ENCODE measurements around the gene LCLAT1. TPM values are rescaled to one million over a fixed set of nuclear protein-coding genes. Genes with fewer than 3 reads are reported as not detected.

The LCLAT1 gene
- polyA plus RNA-seq = 10 to 100 TPM in 2 of 4 donors, 1 to 10 TPM in 2; 1.6 to 18.3 (median 7.1) TPM
- long read RNA-seq, donor 1 = 0 reads
- long read RNA-seq, donor 2 = 0 reads
- long read RNA-seq, donor 3, full-length matches to known transcripts = 1 of 1 reads
- long read RNA-seq, donor 3, partial matches to known transcripts = 0 of 1 reads
- long read RNA-seq, donor 3, other reads (novel, unspliced or antisense) = 0 of 1 reads
- long read RNA-seq, donor 4 = 0 reads
- long read RNA-seq, donor 5 = 0 reads
- long read RNA-seq, donor 6, full-length matches to known transcripts = 5 of 5 reads
- long read RNA-seq, donor 6, partial matches to known transcripts = 0 of 5 reads
- long read RNA-seq, donor 6, other reads (novel, unspliced or antisense) = 0 of 5 reads
- long read RNA-seq, donor 7 = 0 reads
- long read RNA-seq, donor 8 = 0 reads
- long read RNA-seq, donor 9, full-length matches to known transcripts = 1 of 1 reads
- long read RNA-seq, donor 9, partial matches to known transcripts = 0 of 1 reads
- long read RNA-seq, donor 9, other reads (novel, unspliced or antisense) = 0 of 1 reads
- long read RNA-seq, donor 10, full-length matches to known transcripts = 1 of 1 reads
- long read RNA-seq, donor 10, partial matches to known transcripts = 0 of 1 reads
- long read RNA-seq, donor 10, other reads (novel, unspliced or antisense) = 0 of 1 reads

GRCh38 chr2:30447149-30448045, at the start of gene LCLAT1:
Gene LCLAT1, plus strand, starts transcription at chr2:30447246. Its CDS starts 78,345 bp downstream, at chr2:30525591.
- Histone ChIP-seq H3K9me3 (ENCODE audit: control insufficient read depth in 2 of 2, insufficient read depth in 1 of 2, low read depth in 1 of 2, low read length in 1 of 2) (no peaks in the 10 kb centered on the region), H3K4me1 (ENCODE audit: control insufficient read depth in 3 of 3, insufficient read depth in 2 of 3, low read depth in 1 of 3, low read length in 2 of 3) (peaks cover 4 to 19% (median 4%) of the 10 kb centered on the region in 3 donors), H3K36me3 (ENCODE audit: control insufficient read depth in 3 of 3, insufficient read depth in 2 of 3, low read depth in 1 of 3, low read length in 3 of 3) (no peaks in the 10 kb centered on the region), H3K4me3 (ENCODE audit: low read depth in 1 of 3, low read length in 3 of 3) (peak within 1 kb of the TSS; percentile 71 to 87 (median 74)), H3K27me3 (ENCODE audit: control insufficient read depth in 3 of 3, insufficient read depth in 3 of 3, low read length in 3 of 3) (no peaks in the 10 kb centered on the region), H3K27ac (ENCODE audit: low read depth in 1 of 3, low read length in 2 of 3) (peak within 1 kb of the TSS; percentile 63 to 85 (median 76))
- FAIRE-seq (no peak), DNase-seq (peak; percentile 82 to 94)
- WGBS, 3 donors = 1 to 3% (median 1%) methylated on average over 64 to 83 of the region's 83 CpGs

DNA sequence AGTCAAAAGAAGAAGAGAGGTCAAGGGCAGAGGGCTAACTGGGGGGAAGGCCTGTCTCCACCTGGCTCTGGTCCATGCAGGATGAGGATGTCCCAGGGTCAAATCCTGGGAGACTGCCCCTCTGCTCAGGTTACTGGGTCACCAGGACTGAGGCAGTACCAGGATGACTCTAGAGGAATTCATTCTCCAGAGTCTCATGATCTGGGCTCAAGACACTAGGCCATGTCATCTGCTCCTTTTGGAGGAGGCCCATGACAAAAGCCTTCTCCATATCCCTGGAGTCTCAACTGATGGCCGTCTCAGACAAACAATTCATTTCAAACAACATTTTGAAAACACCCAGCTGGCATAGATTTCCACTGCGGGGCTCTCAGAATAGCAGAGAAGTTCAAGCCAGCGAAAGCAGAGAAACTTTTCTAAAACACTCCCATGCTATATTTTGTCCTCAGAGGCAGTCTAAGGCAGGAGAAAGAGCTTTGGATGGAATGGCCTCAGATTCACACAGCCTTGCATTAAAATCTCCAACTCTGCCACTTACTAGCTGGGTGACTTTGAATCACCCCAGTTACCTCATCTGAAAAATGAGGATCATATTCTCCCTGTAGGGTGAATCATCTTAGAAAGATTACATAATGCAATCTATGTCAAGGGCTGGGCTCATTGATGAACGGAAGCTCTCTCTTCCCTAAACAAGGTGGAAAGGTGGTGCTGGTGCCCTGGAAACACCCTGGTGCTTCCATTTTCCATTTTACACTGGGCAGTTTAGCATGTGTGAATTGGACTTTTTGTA, 48.8 kb upstream of the LCLAT1 start:
- WGBS, 3 donors = 68 to 87% (median 81%) methylated on average over 4 of the region's 4 CpGs
- FAIRE-seq = no peak

GRCh38 chr2:30400151-30400954, 46.7 kb upstream of the LCLAT1 start:
- 88 to 93% (median 91%) methylated on average over 11 of the region's 11 CpGs for WGBS, 3 donors
- no peak for FAIRE-seq
- H3K27ac ChIP-seq (ENCODE audit: low read depth in 1 of 3, low read length in 2 of 3) = no peak overlapping the region

More for the DNA sequence above, 48.8 kb upstream of the LCLAT1 start:
- Histone ChIP-seq H3K36me3 (ENCODE audit: control insufficient read depth in 3 of 3, insufficient read depth in 2 of 3, low read depth in 1 of 3, low read length in 3 of 3) (no peaks in the 10 kb centered on the region), H3K4me1 (ENCODE audit: control insufficient read depth in 3 of 3, insufficient read depth in 2 of 3, low read depth in 1 of 3, low read length in 2 of 3) (peaks cover 0 to 14% (median 0%) of the 10 kb centered on the region in 3 donors), H3K27ac (ENCODE audit: low read depth in 1 of 3, low read length in 2 of 3) (no peak overlapping the region), H3K4me3 (ENCODE audit: low read depth in 1 of 3, low read length in 3 of 3) (no peak overlapping the region), H3K27me3 (ENCODE audit: control insufficient read depth in 3 of 3, insufficient read depth in 3 of 3, low read length in 3 of 3) (no peaks in the 10 kb centered on the region), H3K9me3 (ENCODE audit: control insufficient read depth in 2 of 2, insufficient read depth in 1 of 2, low read depth in 1 of 2, low read length in 1 of 2) (no peaks in the 10 kb centered on the region)
- DNase-seq = no peak

GRCh38 chr2:30402441-30403182, 44.4 kb upstream of the LCLAT1 start:
- Histone ChIP-seq H3K27me3 (ENCODE audit: control insufficient read depth in 3 of 3, insufficient read depth in 3 of 3, low read length in 3 of 3) (no peaks in the 10 kb centered on the region), H3K4me3 (ENCODE audit: low read depth in 1 of 3, low read length in 3 of 3) (no peak overlapping the region), H3K36me3 (ENCODE audit: control insufficient read depth in 3 of 3, insufficient read depth in 2 of 3, low read depth in 1 of 3, low read length in 3 of 3) (no peaks in the 10 kb centered on the region), H3K9me3 (ENCODE audit: control insufficient read depth in 2 of 2, insufficient read depth in 1 of 2, low read depth in 1 of 2, low read length in 1 of 2) (no peaks in the 10 kb centered on the region), H3K27ac (ENCODE audit: low read depth in 1 of 3, low read length in 2 of 3) (no peak overlapping the region), H3K4me1 (ENCODE audit: control insufficient read depth in 3 of 3, insufficient read depth in 2 of 3, low read depth in 1 of 3, low read length in 2 of 3) (peaks cover 0 to 23% (median 9%) of the 10 kb centered on the region in 3 donors)
- DNase-seq (no peak), FAIRE-seq (no peak)
- WGBS, 3 donors = 65 to 69% (median 68%) methylated on average over 5 of the region's 5 CpGs

More at GRCh38 chr2:30400151-30400954, 46.7 kb upstream of the LCLAT1 start:
- no peak for DNase-seq
- no peaks in the 10 kb centered on the region for H3K36me3 ChIP-seq (ENCODE audit: control insufficient read depth in 3 of 3, insufficient read depth in 2 of 3, low read depth in 1 of 3, low read length in 3 of 3)
- no peaks in the 10 kb centered on the region for H3K9me3 ChIP-seq (ENCODE audit: control insufficient read depth in 2 of 2, insufficient read depth in 1 of 2, low read depth in 1 of 2, low read length in 1 of 2)
- H3K27me3 ChIP-seq (ENCODE audit: control insufficient read depth in 3 of 3, insufficient read depth in 3 of 3, low read length in 3 of 3) = no peaks in the 10 kb centered on the region
- peaks cover 0 to 22% (median 6%) of the 10 kb centered on the region in 3 donors for H3K4me1 ChIP-seq (ENCODE audit: control insufficient read depth in 3 of 3, insufficient read depth in 2 of 3, low read depth in 1 of 3, low read length in 2 of 3)
- no peak overlapping the region for H3K4me3 ChIP-seq (ENCODE audit: low read depth in 1 of 3, low read length in 3 of 3)

GRCh38 chr2:30403592-30404312, 43.3 kb upstream of the LCLAT1 start:
- Histone ChIP-seq H3K4me1 (ENCODE audit: control insufficient read depth in 3 of 3, insufficient read depth in 2 of 3, low read depth in 1 of 3, low read length in 2 of 3) (peaks cover 0 to 33% (median 12%) of the 10 kb centered on the region in 3 donors), H3K27me3 (ENCODE audit: control insufficient read depth in 3 of 3, insufficient read depth in 3 of 3, low read length in 3 of 3) (no peaks in the 10 kb centered on the region), H3K27ac (ENCODE audit: low read depth in 1 of 3, low read length in 2 of 3) (peak overlapping the region in 1 of 3 donors; percentile 62), H3K36me3 (ENCODE audit: control insufficient read depth in 3 of 3, insufficient read depth in 2 of 3, low read depth in 1 of 3, low read length in 3 of 3) (no peaks in the 10 kb centered on the region), H3K9me3 (ENCODE audit: control insufficient read depth in 2 of 2, insufficient read depth in 1 of 2, low read depth in 1 of 2, low read length in 1 of 2) (no peaks in the 10 kb centered on the region), H3K4me3 (ENCODE audit: low read depth in 1 of 3, low read length in 3 of 3) (no peak overlapping the region)
- FAIRE-seq (no peak), DNase-seq (peak; percentile 22 to 83)
- 23 to 47% (median 39%) methylated on average over 7 of the region's 7 CpGs for WGBS, 3 donors

GRCh38 chr2:30404319-30405259, 42.5 kb upstream of the LCLAT1 start:
- DNase-seq (no peak), FAIRE-seq (no peak)
- H3K9me3 ChIP-seq (ENCODE audit: control insufficient read depth in 2 of 2, insufficient read depth in 1 of 2, low read depth in 1 of 2, low read length in 1 of 2) = no peaks in the 10 kb centered on the region
- H3K27ac ChIP-seq (ENCODE audit: low read depth in 1 of 3, low read length in 2 of 3) = peak overlapping the region in 2 of 3 donors; percentile 32 to 62
- 56 to 70% (median 66%) methylated on average over 12 of the region's 12 CpGs for WGBS, 3 donors
- H3K4me3 ChIP-seq (ENCODE audit: low read depth in 1 of 3, low read length in 3 of 3) = no peak overlapping the region
- no peaks in the 10 kb centered on the region for H3K27me3 ChIP-seq (ENCODE audit: control insufficient read depth in 3 of 3, insufficient read depth in 3 of 3, low read length in 3 of 3)
- peaks cover 0 to 33% (median 12%) of the 10 kb centered on the region in 3 donors for H3K4me1 ChIP-seq (ENCODE audit: control insufficient read depth in 3 of 3, insufficient read depth in 2 of 3, low read depth in 1 of 3, low read length in 2 of 3)
- no peaks in the 10 kb centered on the region for H3K36me3 ChIP-seq (ENCODE audit: control insufficient read depth in 3 of 3, insufficient read depth in 2 of 3, low read depth in 1 of 3, low read length in 3 of 3)
